Coronary artery (tissue), 2 donors: ENCODE data around the gene STARD5.

Source experiments
- DNase-seq: peaks from one replicate; pipeline ENCODE4 v3.0.0-alpha.2; 2017; ENCODE audit warnings: low spot score
- H3K27ac ChIP-seq, 2 donors: fragments of 200-600 bp; sonication (generic); one replicate each; pipeline ENCODE4 v1.5.1; 2016 to 2019
- H3K4me3 ChIP-seq: fragments of 200-600 bp; sonication (generic); 2 replicates; pipeline ENCODE4 v1.5.1; 2016; ENCODE audit warnings: mild to moderate bottlenecking, moderate library complexity
- TF ChIP-seq, protein P1 (sequence below): fragments of 200-600 bp; sonication (generic); IDR thresholded peaks from one replicate; pipeline ENCODE4 v1.5.1; 2019; ENCODE audit warnings: antibody characterized with exemption

The STARD5 gene

GRCh38 chr15:81322676-81323253 is 1.2 kb downstream of the STARD5 start:
- H3K27ac ChIP-seq, result no peak overlapping the region
- peak overlapping the region; percentile 86 for H3K4me3 ChIP-seq
- DNase-seq, result no peak
- TF ChIP-seq, protein P1, sequence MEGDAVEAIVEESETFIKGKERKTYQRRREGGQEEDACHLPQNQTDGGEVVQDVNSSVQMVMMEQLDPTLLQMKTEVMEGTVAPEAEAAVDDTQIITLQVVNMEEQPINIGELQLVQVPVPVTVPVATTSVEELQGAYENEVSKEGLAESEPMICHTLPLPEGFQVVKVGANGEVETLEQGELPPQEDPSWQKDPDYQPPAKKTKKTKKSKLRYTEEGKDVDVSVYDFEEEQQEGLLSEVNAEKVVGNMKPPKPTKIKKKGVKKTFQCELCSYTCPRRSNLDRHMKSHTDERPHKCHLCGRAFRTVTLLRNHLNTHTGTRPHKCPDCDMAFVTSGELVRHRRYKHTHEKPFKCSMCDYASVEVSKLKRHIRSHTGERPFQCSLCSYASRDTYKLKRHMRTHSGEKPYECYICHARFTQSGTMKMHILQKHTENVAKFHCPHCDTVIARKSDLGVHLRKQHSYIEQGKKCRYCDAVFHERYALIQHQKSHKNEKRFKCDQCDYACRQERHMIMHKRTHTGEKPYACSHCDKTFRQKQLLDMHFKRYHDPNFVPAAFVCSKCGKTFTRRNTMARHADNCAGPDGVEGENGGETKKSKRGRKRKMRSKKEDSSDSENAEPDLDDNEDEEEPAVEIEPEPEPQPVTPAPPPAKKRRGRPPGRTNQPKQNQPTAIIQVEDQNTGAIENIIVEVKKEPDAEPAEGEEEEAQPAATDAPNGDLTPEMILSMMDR, result no peak

- TF ChIP-seq, protein P1, result no peak
- H3K4me3 ChIP-seq, result no peak overlapping the region
- DNase-seq, result no peak
- H3K27ac ChIP-seq, result no peak overlapping the region
Observed at GRCh38 chr15:81321667-81322066, 2.3 kb downstream of the STARD5 start.

- TF ChIP-seq, protein P1, result no peak
- no peak for DNase-seq
- H3K27ac ChIP-seq, result no peak overlapping the region
- no peak overlapping the region for H3K4me3 ChIP-seq
Observed at GRCh38 chr15:81317642-81318017, 6.3 kb downstream of the STARD5 start.

GRCh38 chr15:81316267-81316666 is 7.7 kb downstream of the STARD5 start:
- TF ChIP-seq, protein P1, result no peak
- DNase-seq, result no peak
- Histone ChIP-seq H3K4me3 (no peak overlapping the region), H3K27ac (no peak overlapping the region)

DNA sequence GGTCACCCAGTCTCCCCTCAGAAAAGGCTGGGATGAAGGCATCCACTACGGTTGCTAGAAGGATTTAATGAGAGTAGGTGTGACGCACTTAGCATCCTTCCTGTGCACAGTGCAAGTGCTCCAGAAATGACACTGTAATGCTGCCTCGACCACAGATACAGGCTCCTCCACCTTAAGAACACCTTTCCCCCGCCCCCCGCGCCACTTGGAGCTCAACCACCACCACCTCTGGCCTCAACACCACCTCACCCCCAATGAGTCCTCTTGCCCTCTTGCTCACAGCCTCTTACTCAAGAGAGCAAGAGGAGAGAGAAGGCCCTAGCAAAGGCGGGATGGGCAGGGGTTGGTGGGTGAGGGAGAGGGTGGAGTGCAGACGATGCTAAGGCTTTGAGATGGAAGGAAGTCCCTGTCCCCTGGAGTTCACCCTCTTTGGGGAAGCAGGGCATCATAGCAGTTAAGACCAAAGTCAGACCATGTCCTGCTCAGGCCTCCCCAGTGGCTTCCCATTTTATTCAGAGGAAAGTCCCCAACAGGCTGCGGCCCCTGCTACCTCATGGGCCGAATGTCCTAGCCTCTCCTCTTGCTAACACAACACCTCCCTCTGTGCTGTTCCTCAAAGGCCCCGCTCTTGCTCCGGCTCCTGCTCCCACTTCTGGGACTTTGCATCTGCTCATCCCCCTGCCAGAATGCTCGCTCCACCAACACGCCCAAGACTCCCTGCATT is 8.3 kb downstream of the STARD5 start:
- Histone ChIP-seq H3K4me3 (no peak overlapping the region), H3K27ac (no peak overlapping the region)
- TF ChIP-seq, protein P1, result no peak
- DNase-seq, result no peak

- DNase-seq, result no peak
- H3K27ac ChIP-seq, result no peak overlapping the region
Observed at GRCh38 chr15:81314378-81314777, 9.6 kb downstream of the STARD5 start.

More at GRCh38 chr15:81314378-81314777, 9.6 kb downstream of the STARD5 start:
- TF ChIP-seq, protein P1, result no peak
- no peak overlapping the region for H3K4me3 ChIP-seq
